Activated T-cell treated with anti-CD3 and anti-CD28 coated beads for 4 hours (primary cell): ENCODE measurements around the gene MFSD6L.

ENCODE experiments used
- DNase-seq: peaks from one replicate; pipeline ENCODE4 v3.0.0-alpha.2; 2020

The MFSD6L gene

GRCh38 chr17:8791248-8791909 is 7.8 kb downstream of the MFSD6L start:
- DNase-seq, result no peak

GRCh38 chr17:8789743-8790142 is 9.4 kb downstream of the MFSD6L start:
- no peak for DNase-seq

GRCh38 chr17:8788998-8789397 is 10.2 kb downstream of the MFSD6L start:
- no peak for DNase-seq

- DNase-seq, result peak; percentile 63
Measured at GRCh38 chr17:8785547-8786413, 13.4 kb downstream of the MFSD6L start.

GRCh38 chr17:8782176-8782575 is 17.0 kb downstream of the MFSD6L start:
- DNase-seq, result no peak

- DNase-seq, result no peak
Measured at GRCh38 chr17:8781776-8782175, 17.4 kb downstream of the MFSD6L start.

GRCh38 chr17:8776881-8777280 is 22.3 kb downstream of the MFSD6L start:
- no peak for DNase-seq

GRCh38 chr17:8776248-8776647 is 22.9 kb downstream of the MFSD6L start:
- no peak for DNase-seq

GRCh38 chr17:8766731-8767130 is 32.4 kb downstream of the MFSD6L start:
- DNase-seq, result no peak

GRCh38 chr17:8762012-8762411 is 37.2 kb downstream of the MFSD6L start:
- DNase-seq, result no peak

GRCh38 chr17:8758137-8758596 is 41.0 kb downstream of the MFSD6L start, which contains the start of gene SPDYE4:
TSS of gene SPDYE4 (minus strand) at chr17:8758546. CDS start at chr17:8758382, 164 bp downstream.
- DNase-seq, result no peak

- DNase-seq, result no peak
Measured at GRCh38 chr17:8757189-8757588, 42.0 kb downstream of the MFSD6L start.

GRCh38 chr17:8755590-8756255 is 43.4 kb downstream of the MFSD6L start:
- no peak for DNase-seq

- no peak for DNase-seq
Measured at GRCh38 chr17:8754890-8755289, 44.3 kb downstream of the MFSD6L start.

GRCh38 chr17:8753976-8754440 is 45.2 kb downstream of the MFSD6L start:
- no peak for DNase-seq

GRCh38 chr17:8753136-8753975 is 45.8 kb downstream of the MFSD6L start:
- no peak for DNase-seq

- DNase-seq, result no peak
Measured at GRCh38 chr17:8749616-8750015, 49.5 kb downstream of the MFSD6L start.

- no peak for DNase-seq
Measured at GRCh38 chr17:8747742-8748141, 51.4 kb downstream of the MFSD6L start.
